Ishikawa (cell line): Measurements from ENCODE around the gene SALL3.

ENCODE experiments used
- CEBPB ChIP-seq: IDR thresholded peaks from 2 replicates; pipeline ENCODE4 v1.6.1; 2012
- CREB1 ChIP-seq: IDR thresholded peaks from 2 replicates; pipeline ENCODE4 v1.6.1; 2012; ENCODE audit warnings: low read depth
- EGR1 ChIP-seq: IDR thresholded peaks from 2 replicates; pipeline ENCODE4 v1.6.1; 2012
- EP300 ChIP-seq: IDR thresholded peaks from 2 replicates; pipeline ENCODE4 v1.6.1; 2012; ENCODE audit warnings: borderline replicate concordance
- FOXM1 ChIP-seq: IDR thresholded peaks from 2 replicates; pipeline ENCODE4 v1.6.1; 2012; ENCODE audit warnings: low read depth, borderline replicate concordance
- NFIC ChIP-seq: IDR thresholded peaks from 2 replicates; pipeline ENCODE4 v1.6.1; 2012
- RAD21 ChIP-seq: IDR thresholded peaks from 2 replicates; pipeline ENCODE4 v1.6.1; 2012; ENCODE audit warnings: low read depth
- TAF1 ChIP-seq: IDR thresholded peaks from 2 replicates; pipeline ENCODE4 v1.6.1; 2012; ENCODE audit warnings: low read depth, mild to moderate bottlenecking
- TCF12 ChIP-seq: IDR thresholded peaks from 2 replicates; pipeline ENCODE4 v1.6.1; 2012; ENCODE audit warnings: low read depth
- TEAD4 ChIP-seq: IDR thresholded peaks from 2 replicates; pipeline ENCODE4 v1.6.1; 2012
- YY1 ChIP-seq: IDR thresholded peaks from 2 replicates; pipeline ENCODE4 v1.6.1; 2012; ENCODE audit warnings: low read depth
- ZBTB7A ChIP-seq: IDR thresholded peaks from 2 replicates; pipeline ENCODE4 v1.6.1; 2012; ENCODE audit warnings: low read depth
- TF ChIP-seq, protein P1 (sequence below): IDR thresholded peaks from 2 replicates; pipeline ENCODE4 v1.6.1; 2012
- TF ChIP-seq, protein P2 (sequence below): IDR thresholded peaks from 2 replicates; pipeline ENCODE4 v1.6.1; 2012; ENCODE audit warnings: low read depth, mild to moderate bottlenecking
- TF ChIP-seq, protein P3 (sequence below): IDR thresholded peaks from 2 replicates; pipeline ENCODE4 v1.6.1; 2012

The SALL3 gene

DNA sequence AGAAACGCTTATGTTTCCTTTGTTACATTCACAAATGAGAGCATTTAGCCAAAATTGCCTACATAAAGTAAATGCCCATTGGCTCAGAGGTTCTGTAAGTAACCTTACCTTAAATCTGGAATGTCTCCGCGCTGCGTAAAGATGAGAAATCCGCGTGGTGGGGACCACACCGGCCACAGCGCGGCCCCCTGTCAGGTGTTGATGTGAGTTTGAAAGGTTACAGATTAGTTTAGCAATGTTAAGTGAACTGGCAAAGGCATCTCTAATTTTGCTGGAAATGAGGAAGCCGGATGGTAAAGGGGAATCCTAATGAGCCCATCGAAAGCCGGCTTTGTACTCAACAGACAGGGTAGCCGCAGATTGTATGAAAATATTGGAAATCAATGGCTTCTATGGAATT lies 11.8 kb downstream of the SALL3 start:
- no peak for TF ChIP-seq FOXM1
- TF ChIP-seq, protein P1, sequence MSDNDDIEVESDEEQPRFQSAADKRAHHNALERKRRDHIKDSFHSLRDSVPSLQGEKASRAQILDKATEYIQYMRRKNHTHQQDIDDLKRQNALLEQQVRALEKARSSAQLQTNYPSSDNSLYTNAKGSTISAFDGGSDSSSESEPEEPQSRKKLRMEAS: no peak
- no peak for TF ChIP-seq RAD21
- TF ChIP-seq TEAD4: no peak
- TF ChIP-seq ZBTB7A: no peak
- no peak for TF ChIP-seq CREB1
- no peak for TF ChIP-seq EP300
- TF ChIP-seq, protein P2, sequence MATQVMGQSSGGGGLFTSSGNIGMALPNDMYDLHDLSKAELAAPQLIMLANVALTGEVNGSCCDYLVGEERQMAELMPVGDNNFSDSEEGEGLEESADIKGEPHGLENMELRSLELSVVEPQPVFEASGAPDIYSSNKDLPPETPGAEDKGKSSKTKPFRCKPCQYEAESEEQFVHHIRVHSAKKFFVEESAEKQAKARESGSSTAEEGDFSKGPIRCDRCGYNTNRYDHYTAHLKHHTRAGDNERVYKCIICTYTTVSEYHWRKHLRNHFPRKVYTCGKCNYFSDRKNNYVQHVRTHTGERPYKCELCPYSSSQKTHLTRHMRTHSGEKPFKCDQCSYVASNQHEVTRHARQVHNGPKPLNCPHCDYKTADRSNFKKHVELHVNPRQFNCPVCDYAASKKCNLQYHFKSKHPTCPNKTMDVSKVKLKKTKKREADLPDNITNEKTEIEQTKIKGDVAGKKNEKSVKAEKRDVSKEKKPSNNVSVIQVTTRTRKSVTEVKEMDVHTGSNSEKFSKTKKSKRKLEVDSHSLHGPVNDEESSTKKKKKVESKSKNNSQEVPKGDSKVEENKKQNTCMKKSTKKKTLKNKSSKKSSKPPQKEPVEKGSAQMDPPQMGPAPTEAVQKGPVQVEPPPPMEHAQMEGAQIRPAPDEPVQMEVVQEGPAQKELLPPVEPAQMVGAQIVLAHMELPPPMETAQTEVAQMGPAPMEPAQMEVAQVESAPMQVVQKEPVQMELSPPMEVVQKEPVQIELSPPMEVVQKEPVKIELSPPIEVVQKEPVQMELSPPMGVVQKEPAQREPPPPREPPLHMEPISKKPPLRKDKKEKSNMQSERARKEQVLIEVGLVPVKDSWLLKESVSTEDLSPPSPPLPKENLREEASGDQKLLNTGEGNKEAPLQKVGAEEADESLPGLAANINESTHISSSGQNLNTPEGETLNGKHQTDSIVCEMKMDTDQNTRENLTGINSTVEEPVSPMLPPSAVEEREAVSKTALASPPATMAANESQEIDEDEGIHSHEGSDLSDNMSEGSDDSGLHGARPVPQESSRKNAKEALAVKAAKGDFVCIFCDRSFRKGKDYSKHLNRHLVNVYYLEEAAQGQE: no peak
- no peak for TF ChIP-seq YY1
- no peak for TF ChIP-seq NFIC
- TF ChIP-seq, protein P3, sequence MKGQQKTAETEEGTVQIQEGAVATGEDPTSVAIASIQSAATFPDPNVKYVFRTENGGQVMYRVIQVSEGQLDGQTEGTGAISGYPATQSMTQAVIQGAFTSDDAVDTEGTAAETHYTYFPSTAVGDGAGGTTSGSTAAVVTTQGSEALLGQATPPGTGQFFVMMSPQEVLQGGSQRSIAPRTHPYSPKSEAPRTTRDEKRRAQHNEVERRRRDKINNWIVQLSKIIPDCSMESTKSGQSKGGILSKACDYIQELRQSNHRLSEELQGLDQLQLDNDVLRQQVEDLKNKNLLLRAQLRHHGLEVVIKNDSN: no peak
- TF ChIP-seq EGR1: no peak

DNA sequence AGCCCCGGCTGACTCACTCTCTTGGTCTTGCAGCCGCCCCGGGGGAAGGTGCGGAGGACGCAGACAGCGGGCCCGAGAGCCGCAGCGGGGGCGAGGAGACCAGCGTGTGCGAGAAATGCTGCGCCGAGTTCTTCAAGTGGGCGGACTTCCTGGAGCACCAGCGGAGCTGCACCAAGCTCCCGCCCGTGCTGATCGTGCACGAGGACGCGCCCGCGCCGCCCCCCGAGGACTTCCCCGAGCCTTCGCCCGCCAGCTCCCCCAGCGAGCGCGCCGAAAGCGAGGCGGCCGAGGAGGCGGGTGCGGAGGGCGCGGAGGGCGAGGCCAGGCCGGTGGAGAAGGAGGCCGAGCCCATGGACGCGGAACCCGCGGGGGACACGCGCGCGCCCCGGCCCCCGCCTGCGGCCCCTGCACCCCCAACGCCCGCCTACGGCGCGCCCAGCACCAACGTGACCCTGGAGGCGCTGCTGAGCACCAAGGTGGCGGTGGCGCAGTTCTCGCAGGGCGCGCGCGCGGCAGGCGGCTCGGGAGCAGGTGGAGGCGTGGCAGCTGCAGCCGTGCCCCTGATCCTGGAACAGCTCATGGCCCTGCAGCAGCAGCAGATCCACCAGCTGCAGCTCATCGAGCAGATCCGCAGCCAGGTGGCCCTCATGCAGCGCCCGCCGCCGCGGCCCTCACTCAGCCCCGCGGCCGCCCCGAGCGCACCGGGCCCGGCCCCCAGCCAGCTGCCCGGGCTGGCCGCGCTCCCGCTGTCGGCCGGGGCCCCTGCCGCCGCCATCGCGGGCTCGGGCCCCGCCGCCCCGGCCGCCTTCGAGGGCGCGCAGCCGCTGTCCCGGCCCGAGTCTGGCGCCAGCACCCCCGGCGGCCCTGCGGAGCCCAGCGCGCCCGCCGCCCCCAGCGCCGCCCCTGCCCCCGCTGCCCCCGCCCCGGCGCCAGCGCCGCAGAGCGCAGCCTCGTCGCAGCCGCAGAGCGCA lies 12.7 kb downstream of the SALL3 start:
- TF ChIP-seq TEAD4 (no peak), RAD21 (no peak), FOXM1 (no peak), CREB1 (no peak), EP300 (no peak), CEBPB (no peak), TCF12 (no peak), ZBTB7A (no peak), YY1 (no peak), NFIC (no peak), TAF1 (no peak), EGR1 (no peak)
- TF ChIP-seq, protein P2: no peak
- TF ChIP-seq, protein P1: no peak
- TF ChIP-seq, protein P3: no peak

DNA sequence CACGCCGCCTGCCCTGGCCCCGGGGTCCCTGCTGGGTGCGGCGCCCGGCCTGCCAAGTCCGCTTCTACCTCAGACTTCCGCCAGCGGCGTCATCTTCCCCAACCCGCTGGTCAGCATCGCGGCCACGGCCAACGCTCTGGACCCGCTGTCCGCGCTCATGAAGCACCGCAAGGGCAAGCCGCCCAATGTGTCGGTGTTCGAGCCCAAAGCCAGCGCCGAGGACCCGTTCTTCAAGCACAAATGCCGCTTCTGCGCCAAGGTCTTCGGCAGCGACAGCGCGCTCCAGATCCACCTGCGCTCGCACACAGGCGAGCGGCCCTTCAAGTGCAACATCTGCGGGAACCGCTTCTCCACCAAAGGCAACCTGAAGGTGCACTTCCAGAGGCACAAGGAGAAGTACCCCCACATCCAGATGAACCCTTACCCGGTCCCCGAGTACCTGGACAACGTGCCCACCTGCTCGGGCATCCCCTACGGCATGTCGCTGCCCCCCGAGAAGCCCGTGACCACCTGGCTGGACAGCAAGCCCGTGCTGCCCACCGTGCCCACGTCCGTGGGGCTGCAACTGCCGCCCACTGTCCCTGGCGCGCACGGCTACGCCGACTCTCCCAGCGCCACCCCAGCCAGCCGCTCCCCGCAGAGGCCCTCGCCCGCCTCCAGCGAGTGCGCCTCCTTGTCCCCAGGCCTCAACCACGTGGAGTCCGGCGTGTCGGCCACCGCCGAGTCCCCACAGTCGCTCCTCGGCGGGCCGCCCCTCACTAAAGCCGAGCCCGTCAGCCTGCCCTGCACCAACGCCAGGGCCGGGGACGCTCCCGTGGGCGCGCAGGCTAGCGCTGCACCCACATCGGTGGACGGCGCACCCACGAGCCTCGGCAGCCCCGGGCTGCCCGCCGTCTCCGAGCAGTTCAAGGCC lies 13.7 kb downstream of the SALL3 start:
- no peak for TF ChIP-seq EP300
- TF ChIP-seq ZBTB7A: no peak
- TF ChIP-seq CEBPB: no peak
- TF ChIP-seq, protein P2: no peak
- TF ChIP-seq EGR1: no peak
- TF ChIP-seq YY1: no peak
- TF ChIP-seq, protein P3: no peak
- no peak for TF ChIP-seq NFIC
- TF ChIP-seq TCF12: no peak
- TF ChIP-seq TEAD4: no peak
- TF ChIP-seq CREB1: no peak
- no peak for TF ChIP-seq RAD21
- no peak for TF ChIP-seq TAF1
- TF ChIP-seq FOXM1: no peak
- TF ChIP-seq, protein P1: no peak
